ENCODE data around the gene SCAPER.

Gene SCAPER

GRCh38 chr15:76327191-76328105, 577.7 kb downstream of the SCAPER start (continued):
- TF ChIP-seq ZBTB10 (tag by site-specific recombination; IDR thresholded peaks at IDR 0.05) (no peak), GLI2 (tag by site-specific recombination; IDR thresholded peaks at IDR 0.05; ENCODE audit: borderline replicate concordance, low read depth) (no peak), ZSCAN30 (tag by site-specific recombination; IDR thresholded peaks at IDR 0.05) (no peak), KLF7 (tag by site-specific recombination; IDR thresholded peaks at IDR 0.05; ENCODE audit: borderline replicate concordance) (no peak), PBX3 (CRISPR knock-in tag; IDR thresholded peaks at IDR 0.05) (no peak), ZNF211 (tag by site-specific recombination; IDR thresholded peaks at IDR 0.05; ENCODE audit: low read depth) (no peak), ZNF692 (tag by site-specific recombination; IDR thresholded peaks at IDR 0.05) (peak; percentile 48; the same call in 1 of the 2 replicates), ZNF473 (tag by site-specific recombination; IDR thresholded peaks at IDR 0.05) (no peak), HOXC10 (CRISPR knock-in tag; IDR thresholded peaks at IDR 0.05) (no peak), BCL11B (tag by site-specific recombination; IDR thresholded peaks at IDR 0.05; ENCODE audit: low read depth) (no peak), PRDM6 (tag by site-specific recombination; IDR thresholded peaks at IDR 0.05) (no peak), ZNF610 (tag by site-specific recombination; IDR thresholded peaks at IDR 0.05; ENCODE audit: borderline replicate concordance) (no peak), ZBTB44 (tag by site-specific recombination; IDR thresholded peaks at IDR 0.05) (no peak), GFI1B (tag by site-specific recombination; IDR thresholded peaks at IDR 0.05) (no peak), ZSCAN16 (tag by site-specific recombination; IDR thresholded peaks at IDR 0.05) (no peak), ZEB2 (tag by site-specific recombination; IDR thresholded peaks at IDR 0.05) (0 out of 2 replicates have a peak, but pooled peaks have one; percentile 30), KLF8 (tag by site-specific recombination; IDR thresholded peaks at IDR 0.05) (0 out of 2 replicates have a peak, but pooled peaks have one; percentile 20), GLI4 (tag by site-specific recombination; IDR thresholded peaks at IDR 0.05) (no peak), ZNF362 (tag by site-specific recombination; IDR thresholded peaks at IDR 0.05) (peak; percentile 83; the same call in 1 of the 2 replicates), BCL11A (tag by site-specific recombination; IDR thresholded peaks at IDR 0.05; ENCODE audit: low read depth) (no peak), REST (tag by site-specific recombination; IDR thresholded peaks at IDR 0.05) (no peak), ZNF404 (tag by site-specific recombination; IDR thresholded peaks at IDR 0.05) (no peak), ZNF777 (tag by site-specific recombination; IDR thresholded peaks at IDR 0.05; ENCODE audit: borderline replicate concordance) (no peak), ZNF664 (tag by site-specific recombination; IDR thresholded peaks at IDR 0.05) (peak; percentile 42; the same call in 1 of the 2 replicates)

Measured in HEK293 (cell line).